Neural crest cell (in vitro differentiated cells): ENCODE measurements around the gene SENP3. TPM values are rescaled to one million over a fixed set of nuclear protein-coding genes. Genes with fewer than 3 reads are reported as not detected.
A peak's percentile ranks its signal among the peaks of the same experiment; 100 is the strongest.

Experiments
- DNase-seq: peaks from one replicate; pipeline ENCODE4 v3.0.0; 2021; ENCODE audit warnings: low read depth, mixed read lengths, low spot score
- H3K27ac Mint-ChIP-seq: one replicate; pipeline ENCODE4 v1.8.0; 2021; ENCODE audit warnings: mild to moderate bottlenecking, mixed read lengths; ENCODE audit not compliant: unreplicated experiment
- H3K27me3 Mint-ChIP-seq: 2 replicates; pipeline ENCODE4 v1.8.0; 2021; ENCODE audit warnings: low read depth, mild to moderate bottlenecking, mixed read lengths
- H3K36me3 Mint-ChIP-seq: 2 replicates; pipeline ENCODE4 v1.8.0; 2021; ENCODE audit warnings: low read depth, mild to moderate bottlenecking, mixed read lengths
- H3K4me1 Mint-ChIP-seq: 2 replicates; pipeline ENCODE4 v1.8.0; 2021; ENCODE audit warnings: mixed read lengths
- H3K4me3 Mint-ChIP-seq: one replicate; pipeline ENCODE4 v1.8.0; 2021; ENCODE audit warnings: mild to moderate bottlenecking, mixed read lengths
- H3K9me3 Mint-ChIP-seq: 2 replicates; pipeline ENCODE4 v1.8.0; 2021; ENCODE audit warnings: mixed read lengths
- total RNA-seq: library from RNA; stranded (reverse); gene quantifications from 2 replicates; pipeline ENCODE4 v1.2.1, GENCODE V29; 2021
- TF ChIP-seq, protein P1 (sequence below): fragments of 200-600 bp; sonication (generic); conservative IDR thresholded peaks from 2 replicates; pipeline ENCODE4 v1.5.0; 2021; ENCODE audit warnings: antibody characterized with exemption, mild to moderate bottlenecking

SENP3 gene
- total RNA-seq, 1 donor from 2014 or later = 83.7 TPM

DNA sequence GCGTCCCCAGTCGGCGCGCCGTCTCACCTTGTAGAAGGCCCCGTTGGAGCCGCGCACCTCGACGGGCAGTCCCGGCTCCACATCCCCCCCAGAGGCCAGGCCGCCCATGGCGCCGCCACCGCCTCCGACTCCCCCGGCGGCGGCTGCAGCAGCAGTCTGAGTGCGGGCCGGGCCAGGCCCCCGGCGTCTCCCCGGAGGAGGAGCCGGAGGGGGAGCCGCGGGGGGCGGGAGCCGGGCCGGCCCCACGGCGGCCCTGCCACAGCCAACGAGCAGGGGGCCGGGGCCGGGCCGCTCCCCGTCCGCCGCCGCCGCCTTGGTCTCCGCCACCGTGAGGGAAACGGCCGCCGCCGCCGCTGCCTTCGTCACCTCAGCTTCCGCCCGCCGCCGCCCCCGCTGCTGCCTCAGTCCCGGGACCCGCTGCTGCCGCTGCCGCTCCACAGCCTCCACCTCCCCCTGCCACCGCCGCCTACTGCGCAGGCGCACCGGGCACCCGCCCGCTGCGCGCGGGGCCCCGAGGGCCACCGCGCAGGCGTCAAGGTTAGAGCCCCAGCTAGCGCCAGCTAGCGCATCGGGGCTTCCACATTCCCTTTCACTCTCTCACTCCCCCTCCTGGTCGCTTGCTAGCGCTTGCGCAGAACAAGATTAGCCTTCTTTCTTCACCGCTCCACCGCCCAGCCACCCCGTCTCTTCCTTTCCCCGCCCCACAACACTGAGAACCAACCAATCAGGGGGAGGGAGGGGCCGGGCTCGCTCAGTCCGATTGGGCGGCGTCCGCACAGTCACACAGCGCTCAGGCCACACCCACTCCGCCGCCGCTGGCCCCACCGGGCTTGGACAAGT is 52.9 kb downstream of the SENP3 start, which contains the start of gene FXR2:
FXR2 (minus strand) TSS at position 473 of the 840 bp plus-strand sequence; CDS start at position 108, 365 bp downstream.
- TF ChIP-seq, protein P1, sequence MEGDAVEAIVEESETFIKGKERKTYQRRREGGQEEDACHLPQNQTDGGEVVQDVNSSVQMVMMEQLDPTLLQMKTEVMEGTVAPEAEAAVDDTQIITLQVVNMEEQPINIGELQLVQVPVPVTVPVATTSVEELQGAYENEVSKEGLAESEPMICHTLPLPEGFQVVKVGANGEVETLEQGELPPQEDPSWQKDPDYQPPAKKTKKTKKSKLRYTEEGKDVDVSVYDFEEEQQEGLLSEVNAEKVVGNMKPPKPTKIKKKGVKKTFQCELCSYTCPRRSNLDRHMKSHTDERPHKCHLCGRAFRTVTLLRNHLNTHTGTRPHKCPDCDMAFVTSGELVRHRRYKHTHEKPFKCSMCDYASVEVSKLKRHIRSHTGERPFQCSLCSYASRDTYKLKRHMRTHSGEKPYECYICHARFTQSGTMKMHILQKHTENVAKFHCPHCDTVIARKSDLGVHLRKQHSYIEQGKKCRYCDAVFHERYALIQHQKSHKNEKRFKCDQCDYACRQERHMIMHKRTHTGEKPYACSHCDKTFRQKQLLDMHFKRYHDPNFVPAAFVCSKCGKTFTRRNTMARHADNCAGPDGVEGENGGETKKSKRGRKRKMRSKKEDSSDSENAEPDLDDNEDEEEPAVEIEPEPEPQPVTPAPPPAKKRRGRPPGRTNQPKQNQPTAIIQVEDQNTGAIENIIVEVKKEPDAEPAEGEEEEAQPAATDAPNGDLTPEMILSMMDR = peak; percentile 64
- H3K27ac Mint-ChIP-seq = peak within 1 kb of the TSS; percentile 84
- peaks cover 42% of the 10 kb centered on the region for H3K4me1 Mint-ChIP-seq

GRCh38 chr17:7615265-7615747 is 53.6 kb downstream of the SENP3 start:
- TF ChIP-seq, protein P1 = no peak
- Mint-ChIP-seq H3K27ac (peak overlapping the region; percentile 84), H3K9me3 (no peaks in the 10 kb centered on the region), H3K4me3 (peak overlapping the region; percentile 95), H3K4me1 (peaks cover 39% of the 10 kb centered on the region), H3K36me3 (no peaks in the 10 kb centered on the region), H3K27me3 (peaks cover 2% of the 10 kb centered on the region)
- DNase-seq = no peak

More for the DNA sequence above, 52.9 kb downstream of the SENP3 start, which contains the start of gene FXR2:
- peak; percentile 98 for DNase-seq
- no peaks in the 10 kb centered on the region for H3K9me3 Mint-ChIP-seq
- H3K36me3 Mint-ChIP-seq = no peaks in the 10 kb centered on the region
- peaks cover 2% of the 10 kb centered on the region for H3K27me3 Mint-ChIP-seq
- H3K4me3 Mint-ChIP-seq = peak within 1 kb of the TSS; percentile 95

DNA sequence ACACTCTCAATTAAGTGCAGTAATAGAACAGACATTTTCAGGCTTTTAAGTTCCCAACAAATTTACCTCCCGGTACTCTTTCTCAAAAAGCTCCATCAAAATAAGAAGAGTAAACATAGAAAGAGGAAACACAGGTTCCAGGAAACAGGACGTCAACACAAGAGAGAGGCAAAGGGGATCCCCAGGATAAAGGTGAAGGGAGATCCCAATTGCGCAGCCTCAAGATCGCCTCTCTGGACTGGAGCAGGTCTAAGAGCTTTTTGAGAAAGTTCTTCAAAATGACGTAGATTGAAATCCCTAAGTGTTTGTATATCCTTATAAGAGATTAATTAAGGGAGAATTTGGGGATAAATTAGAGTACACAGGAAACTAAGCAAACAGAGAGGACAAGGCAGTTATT is 56.9 kb downstream of the SENP3 start:
- DNase-seq = no peak
- H3K4me1 Mint-ChIP-seq = peaks cover 10% of the 10 kb centered on the region
- peak overlapping the region; percentile 9 for H3K4me3 Mint-ChIP-seq
- H3K27me3 Mint-ChIP-seq = peaks cover 2% of the 10 kb centered on the region
- no peaks in the 10 kb centered on the region for H3K36me3 Mint-ChIP-seq
- TF ChIP-seq, protein P1 = no peak
- H3K9me3 Mint-ChIP-seq = no peaks in the 10 kb centered on the region
- H3K27ac Mint-ChIP-seq = no peak overlapping the region

GRCh38 chr17:7620835-7621234 is 59.1 kb downstream of the SENP3 start:
- Mint-ChIP-seq H3K27ac (no peak overlapping the region), H3K4me3 (no peak overlapping the region)
- TF ChIP-seq, protein P1 = no peak

More at GRCh38 chr17:7620835-7621234, 59.1 kb downstream of the SENP3 start:
- H3K27me3 Mint-ChIP-seq = no peaks in the 10 kb centered on the region
- H3K9me3 Mint-ChIP-seq = no peaks in the 10 kb centered on the region
- no peak for DNase-seq
- H3K36me3 Mint-ChIP-seq = no peaks in the 10 kb centered on the region
- H3K4me1 Mint-ChIP-seq = no peaks in the 10 kb centered on the region

Other genes with a start within 250 kb of the SENP3 start
- 84.2 and 89.9 TPM in 2 replicates for gene GPS2, start 246.6 kb upstream of the SENP3 start, total RNA-seq
- 65.6 and 69.5 TPM in 2 replicates for gene NEURL4, start 232.6 kb upstream of the SENP3 start, total RNA-seq
- gene ACAP1, start 225.4 kb upstream of the SENP3 start, total RNA-seq = 1.2 and 1.3 TPM in 2 replicates
- gene KCTD11, start 209.8 kb upstream of the SENP3 start, total RNA-seq = 7.9 and 8.0 TPM in 2 replicates
- gene TMEM95, start 206.8 kb upstream of the SENP3 start, total RNA-seq = not detected in 2 replicates
- gene TNK1, start 180.8 kb upstream of the SENP3 start, total RNA-seq = 0.21 and 0.43 TPM in 2 replicates
- gene PLSCR3, start 167.4 kb upstream of the SENP3 start, total RNA-seq = 21.9 and 25.7 TPM in 2 replicates
- gene TMEM256, start 157.8 kb upstream of the SENP3 start, total RNA-seq = 71.5 and 71.6 TPM in 2 replicates
- 104 and 106 TPM in 2 replicates for gene NLGN2, start 154.1 kb upstream of the SENP3 start, total RNA-seq
- 0.26 and 0.93 TPM in 2 replicates for gene SPEM1, start 141.6 kb upstream of the SENP3 start, total RNA-seq
- gene SPEM2, start 136.3 kb upstream of the SENP3 start, total RNA-seq = not detected in 2 replicates
- not detected in 2 replicates for gene SPEM3, start 133.1 kb upstream of the SENP3 start, total RNA-seq
- 1.1 and 1.3 TPM in 2 replicates for gene TMEM102, start 126.5 kb upstream of the SENP3 start, total RNA-seq
- 6.0 and 6.5 TPM in 2 replicates for gene FGF11, start 122.4 kb upstream of the SENP3 start, total RNA-seq
- 9.7 and 9.9 TPM in 2 replicates for gene CHRNB1, start 116.9 kb upstream of the SENP3 start, total RNA-seq
- gene ZBTB4, start 82.3 kb upstream of the SENP3 start, total RNA-seq = 13.6 and 14.3 TPM in 2 replicates
- not detected in 2 replicates for gene SLC35G6, start 80.5 kb upstream of the SENP3 start, total RNA-seq
- 181 and 183 TPM in 2 replicates for gene POLR2A, start 77.6 kb upstream of the SENP3 start, total RNA-seq
- gene TNFSF12, start 12.9 kb upstream of the SENP3 start, total RNA-seq = 4.1 and 5.4 TPM in 2 replicates
- 0.45 and 0.86 TPM in 2 replicates for gene TNFSF13, start 3.2 kb upstream of the SENP3 start, total RNA-seq
- gene CD68, start 17.7 kb downstream of the SENP3 start, total RNA-seq = 0.49 and 1.6 TPM in 2 replicates
- 74.4 and 83.7 TPM in 2 replicates for gene MPDU1, start 21.9 kb downstream of the SENP3 start, total RNA-seq
- gene SOX15, start 28.2 kb downstream of the SENP3 start, total RNA-seq = 0.65 and 0.84 TPM in 2 replicates
- 51.9 and 53.8 TPM in 2 replicates for gene FXR2, start 53.0 kb downstream of the SENP3 start, total RNA-seq
- gene SAT2, start 65.9 kb downstream of the SENP3 start, total RNA-seq = 76.3 and 89.1 TPM in 2 replicates
- gene SHBG, start 68.2 kb downstream of the SENP3 start, total RNA-seq = 2.3 and 2.5 TPM in 2 replicates
- 12.1 and 14.3 TPM in 2 replicates for gene ATP1B2, start 89.0 kb downstream of the SENP3 start, total RNA-seq
- gene TP53, start 125.6 kb downstream of the SENP3 start, total RNA-seq = 135 and 150 TPM in 2 replicates
- 35.7 and 41.1 TPM in 2 replicates for gene WRAP53, start 126.6 kb downstream of the SENP3 start, total RNA-seq
- gene EFNB3, start 143.3 kb downstream of the SENP3 start, total RNA-seq = 25.3 and 25.5 TPM in 2 replicates
- 0.16 and 0.27 TPM in 2 replicates for gene DNAH2, start 155.8 kb downstream of the SENP3 start, total RNA-seq